8988T (cell line): ENCODE results near the gene COBL.
"Not testable (repeated sequence)": the region's sequence is repeated elsewhere in the genome, so short reads cannot be mapped to it uniquely, and the experiment has no call there.

ENCODE experiments used
- DNase-seq: peaks from one replicate; pipeline ENCODE4 v3.0.0; 2011

Gene COBL

DNA sequence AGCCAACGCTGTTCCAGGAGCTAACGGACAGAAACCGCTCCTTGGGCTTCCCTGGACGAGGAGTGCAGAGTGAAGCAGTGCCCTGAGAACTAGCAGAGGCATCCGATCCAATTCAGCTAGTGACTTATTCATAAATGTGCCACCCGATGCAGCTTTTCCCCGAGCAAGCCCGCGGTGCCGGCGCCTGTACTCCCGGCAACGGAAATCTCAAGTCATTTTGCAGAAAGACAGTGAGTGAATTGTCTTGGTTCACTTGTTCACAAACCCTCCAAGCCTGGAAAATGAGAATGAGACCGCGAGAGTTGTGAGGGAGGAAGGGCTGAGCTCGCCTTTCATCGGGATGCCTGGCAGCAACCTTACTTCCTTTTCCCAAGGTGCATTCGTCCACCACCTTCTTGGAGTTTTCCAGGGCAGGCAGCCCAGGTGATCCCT lies 87.5 kb downstream of the COBL start:
- DNase-seq, result no peak

DNA sequence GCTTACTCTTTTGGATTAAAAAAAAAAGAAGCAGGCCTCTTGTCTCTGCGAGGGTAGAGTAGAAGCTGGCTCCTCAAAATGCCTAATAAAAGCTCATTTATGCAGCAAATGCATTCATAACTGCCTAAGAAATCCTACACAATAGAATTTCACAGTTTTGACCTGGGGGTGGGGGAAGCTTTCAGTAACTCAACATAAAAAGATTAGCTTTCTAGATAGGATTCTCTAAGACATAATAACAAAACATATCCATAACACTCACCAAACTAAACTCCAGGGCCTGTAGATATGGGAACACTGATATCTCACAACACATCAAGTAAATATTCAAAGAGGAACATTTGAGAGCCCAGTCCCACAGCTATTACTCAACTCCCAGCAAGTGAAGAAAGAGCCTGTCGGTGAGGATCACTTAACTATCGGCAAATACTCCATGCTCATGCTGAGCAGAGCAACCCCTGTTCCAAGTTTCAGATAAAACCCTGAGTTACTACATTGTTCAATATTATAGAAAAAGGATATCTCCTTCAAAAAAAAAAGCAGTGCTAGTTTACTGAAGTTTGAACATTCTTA lies 88.1 kb downstream of the COBL start:
- no peak for DNase-seq

DNA sequence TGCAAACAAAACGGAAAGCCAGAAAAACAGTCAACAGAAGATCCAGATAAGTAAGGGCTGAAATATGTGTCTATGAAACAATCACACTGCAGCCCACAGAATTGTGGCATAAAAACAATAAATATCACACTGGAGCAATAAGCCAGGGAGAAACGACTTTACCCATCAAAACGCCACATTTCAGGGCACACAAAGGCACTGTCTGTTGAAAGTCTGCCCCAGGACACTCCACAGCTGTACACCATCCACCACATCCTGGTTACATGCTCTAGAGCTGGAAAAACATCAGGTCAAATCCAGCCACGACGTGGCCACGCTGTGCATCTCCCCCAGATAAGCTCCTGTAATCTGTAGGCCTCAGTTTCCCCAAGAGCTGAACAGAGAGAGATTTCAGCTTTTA lies 88.7 kb downstream of the COBL start:
- no peak for DNase-seq

GRCh38 chr7:51226916-51227535 lies 89.6 kb downstream of the COBL start:
- no peak for DNase-seq

DNA sequence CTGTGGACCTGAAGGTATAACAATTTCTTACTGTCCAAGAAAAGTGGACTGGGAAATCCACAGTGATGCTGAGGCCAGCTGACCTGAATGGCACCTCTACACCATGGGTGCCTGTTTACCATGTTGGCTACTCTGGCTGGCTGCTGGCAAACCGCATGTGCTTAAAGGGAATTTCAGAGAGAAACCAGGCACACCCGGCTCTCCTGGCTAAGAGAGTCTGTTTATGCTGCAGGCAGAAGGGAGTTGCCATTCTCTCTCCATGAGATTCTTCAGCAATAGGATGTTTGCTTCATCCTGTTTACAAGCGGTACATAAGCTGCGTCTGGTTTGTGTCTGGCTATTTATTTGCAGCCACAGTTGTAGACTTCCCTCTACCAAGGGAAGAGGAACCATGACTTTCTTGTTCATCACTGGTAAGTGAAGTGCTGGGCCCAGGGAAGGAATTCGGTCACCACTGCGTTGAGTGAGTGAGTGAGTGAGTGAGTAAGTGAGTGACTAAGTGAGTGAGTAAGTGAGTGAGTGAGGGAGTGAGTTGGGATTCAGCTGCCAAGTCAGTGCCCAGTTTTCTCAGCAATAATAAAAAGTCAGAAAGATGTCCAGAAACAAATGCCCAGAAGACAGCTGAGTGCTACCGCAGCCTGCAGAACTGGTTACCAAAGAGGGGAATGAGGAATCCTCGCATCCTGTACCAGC lies 90.4 kb downstream of the COBL start:
- no peak for DNase-seq

GRCh38 chr7:51224811-51225595 lies 91.6 kb downstream of the COBL start:
- DNase-seq, result peak; percentile 23

GRCh38 chr7:51223505-51223904 lies 93.1 kb downstream of the COBL start:
- no peak for DNase-seq

DNA sequence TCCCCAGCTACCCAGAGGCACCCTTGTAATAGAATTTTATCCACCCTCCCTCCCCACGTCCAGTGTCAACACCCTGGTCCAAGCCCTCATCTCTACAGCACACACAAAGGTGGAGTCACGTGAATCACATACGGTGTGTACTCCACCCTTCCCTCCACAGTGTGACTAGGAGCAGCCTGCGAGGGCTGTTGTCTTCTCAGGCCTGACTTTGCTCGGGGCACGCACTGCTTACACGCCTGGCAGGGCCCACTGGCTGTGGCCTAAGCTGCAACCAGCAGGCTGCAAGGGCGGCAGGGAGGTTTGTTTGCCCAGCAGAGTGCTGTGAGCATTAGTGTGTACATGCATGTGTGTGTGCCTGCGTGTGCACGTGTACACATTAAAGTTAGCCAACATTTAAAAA lies 93.7 kb downstream of the COBL start:
- DNase-seq, result no peak

DNA sequence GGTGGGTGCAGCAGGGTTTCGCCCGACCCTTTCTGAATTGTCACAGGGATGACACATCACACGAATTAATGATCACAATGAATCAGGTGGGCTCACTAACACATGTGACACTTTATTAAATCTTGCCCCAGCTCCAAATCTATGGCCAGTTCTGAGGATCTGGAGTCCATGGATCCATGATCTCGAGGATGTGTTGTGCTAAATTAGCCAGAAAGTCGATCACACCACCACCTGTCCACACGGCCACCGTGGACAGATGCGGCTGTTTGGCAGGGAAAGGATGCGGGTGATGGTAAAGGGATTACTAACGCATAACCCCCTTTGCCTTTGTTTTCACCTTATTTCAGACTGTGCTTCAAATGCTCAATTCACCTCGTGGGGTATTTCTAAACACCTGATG lies 96.4 kb downstream of the COBL start:
- DNase-seq, result no peak

DNA sequence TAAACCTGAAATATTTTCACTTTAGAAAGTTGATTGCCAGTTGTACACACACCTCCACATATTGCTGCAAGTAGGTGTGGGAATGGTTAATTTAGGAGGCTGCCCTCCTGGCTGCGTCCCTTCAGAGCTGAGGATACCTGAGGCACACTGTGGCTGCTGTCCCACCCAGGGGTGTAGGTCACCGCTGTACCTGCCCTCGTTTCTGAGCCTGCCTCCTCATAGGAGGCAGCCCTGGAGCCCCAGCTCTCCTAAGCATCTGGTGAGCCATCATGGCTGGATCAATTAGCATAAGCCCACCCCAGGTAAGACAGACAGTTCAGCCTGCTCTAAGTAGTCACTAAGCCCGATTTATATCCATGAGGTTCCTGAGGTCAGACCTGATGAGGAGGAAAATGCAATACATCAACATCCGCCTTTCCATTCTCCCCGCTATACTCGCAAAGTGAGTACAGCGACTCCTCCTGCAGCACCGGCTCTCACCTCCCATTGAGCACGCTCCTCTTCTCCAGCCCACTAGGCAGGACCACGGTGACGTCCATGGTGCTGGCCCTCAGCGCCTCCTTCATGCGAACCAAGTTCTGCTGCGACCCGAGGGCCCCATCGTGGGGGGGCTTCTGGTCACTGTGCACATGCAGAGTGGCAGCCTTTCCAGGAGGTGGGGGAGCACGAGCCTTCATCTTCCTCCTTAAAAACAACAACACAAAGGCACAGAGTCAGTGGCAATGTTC lies 97.2 kb downstream of the COBL start:
- no peak for DNase-seq

- no peak for DNase-seq
These were observed 98.8 kb downstream of the COBL start for GRCh38 chr7:51217804-51218203.

DNA sequence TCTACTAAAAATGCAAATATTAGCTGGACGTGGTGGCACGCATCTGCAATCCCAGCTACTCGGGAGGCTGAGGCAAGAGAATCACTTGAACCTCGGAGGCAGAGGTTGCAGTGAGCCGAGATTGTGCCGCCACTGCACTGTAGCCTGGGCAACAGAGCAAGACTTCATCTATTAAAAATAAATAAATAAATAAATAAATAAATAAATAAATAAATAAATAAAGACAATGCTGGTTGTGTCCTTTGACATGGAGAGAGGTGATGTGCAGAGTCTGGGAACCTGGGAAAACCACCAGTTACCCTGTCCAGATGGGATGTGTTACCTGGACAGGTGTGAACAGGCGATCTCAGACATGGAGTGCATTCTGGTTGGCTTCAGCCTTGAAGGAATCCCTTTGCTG lies 102.5 kb downstream of the COBL start:
- no peak for DNase-seq

GRCh38 chr7:51213618-51214017 lies 103.0 kb downstream of the COBL start:
- DNase-seq, result no peak

- no peak for DNase-seq
These were observed 105.8 kb downstream of the COBL start for GRCh38 chr7:51210766-51211165.

DNA sequence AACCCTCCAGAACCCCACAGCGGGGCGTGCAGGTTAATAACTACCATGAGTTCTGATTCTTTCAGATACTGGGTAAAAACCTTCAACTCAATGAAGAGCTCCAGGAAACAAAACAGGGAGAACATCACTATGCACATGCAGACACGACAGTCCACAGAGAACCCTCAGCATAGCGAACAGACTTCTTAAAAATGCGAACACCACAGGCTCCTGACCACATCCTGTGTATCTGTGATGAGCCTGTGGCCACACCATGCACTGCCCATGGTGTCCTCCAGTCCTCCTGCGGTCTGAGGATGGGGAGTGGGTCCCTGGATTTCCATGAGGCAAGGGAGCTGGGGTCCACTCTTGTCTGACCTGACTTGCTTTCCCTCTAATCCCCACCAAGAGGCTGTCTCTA lies 107.2 kb downstream of the COBL start:
- DNase-seq, result no peak

GRCh38 chr7:51208125-51208524 lies 108.5 kb downstream of the COBL start:
- DNase-seq, result not testable (repeated sequence)

- DNase-seq, result no peak
These were observed 118.0 kb downstream of the COBL start for GRCh38 chr7:51198654-51199053.

DNA sequence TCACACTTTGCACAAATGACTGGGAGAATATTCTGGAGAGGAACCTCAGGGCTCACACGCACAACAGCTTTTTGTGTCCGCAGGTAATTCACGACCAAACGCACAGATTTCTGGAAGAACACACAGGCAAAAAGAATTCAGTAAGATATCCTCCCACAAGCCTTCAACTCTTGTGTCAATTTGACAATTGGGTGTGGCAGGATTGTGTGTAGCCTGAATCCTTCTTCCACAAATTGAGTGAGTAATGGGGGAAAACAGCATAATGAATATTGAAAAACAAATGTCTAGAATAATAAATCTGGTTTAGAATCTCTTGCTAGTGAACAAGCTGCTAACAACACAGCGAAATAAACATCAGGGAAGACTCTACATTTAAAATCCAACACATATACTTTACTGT lies 125.6 kb downstream of the COBL start:
- DNase-seq, result no peak

- no peak for DNase-seq
These were observed 126.8 kb downstream of the COBL start for GRCh38 chr7:51189777-51190176.

GRCh38 chr7:51188987-51189386 lies 127.6 kb downstream of the COBL start:
- no peak for DNase-seq

GRCh38 chr7:51187941-51188340 lies 128.7 kb downstream of the COBL start:
- peak; percentile 32 for DNase-seq

DNA sequence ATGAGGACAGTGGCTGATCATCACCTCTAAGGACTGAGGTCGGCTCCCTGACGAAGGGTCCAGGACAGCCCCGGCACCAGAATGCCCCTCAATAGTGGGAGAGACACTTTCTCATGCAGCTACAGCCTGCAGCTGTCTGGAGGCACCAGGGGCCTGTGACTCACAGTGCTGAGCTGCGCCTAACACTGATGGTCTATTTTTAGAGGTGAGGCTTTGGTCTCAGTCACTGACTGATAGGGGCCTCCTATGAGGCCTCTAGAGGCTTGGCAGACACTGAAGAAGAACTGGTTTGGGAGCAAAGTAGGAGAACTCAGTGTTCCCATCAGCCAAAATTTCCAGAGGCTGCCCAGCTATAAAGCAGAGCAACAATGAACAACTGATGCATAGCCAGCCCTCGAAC lies 130.1 kb downstream of the COBL start:
- DNase-seq, result no peak

- DNase-seq, result no peak
These were observed 133.9 kb downstream of the COBL start for GRCh38 chr7:51182636-51183166.
